Stimulated activated CD8-positive, alpha-beta memory T cell treated with anti-CD3 and anti-CD28 coated beads, Interleukin-15, amount 100 ng/mL, for 4 hours (primary cell): Measurements from ENCODE around the gene GNAL.
"Not testable (repeated sequence)": the region's sequence is repeated elsewhere in the genome, so short reads cannot be mapped to it uniquely, and the experiment has no call there.

Experiments used
- DNase-seq, 2 donors: peaks; one replicate each; pipeline ENCODE4 v3.0.0-alpha.2; 2020; ENCODE audit warnings: low read depth in 2 of 2

Gene GNAL

GRCh38 chr18:11873670-11874340 is 184.7 kb downstream of the GNAL start:
- DNase-seq = no peak

GRCh38 chr18:11874676-11875075 is 185.6 kb downstream of the GNAL start:
- no peak for DNase-seq

- no peak for DNase-seq
These were observed 188.6 kb downstream of the GNAL start for GRCh38 chr18:11877497-11878135.

DNA sequence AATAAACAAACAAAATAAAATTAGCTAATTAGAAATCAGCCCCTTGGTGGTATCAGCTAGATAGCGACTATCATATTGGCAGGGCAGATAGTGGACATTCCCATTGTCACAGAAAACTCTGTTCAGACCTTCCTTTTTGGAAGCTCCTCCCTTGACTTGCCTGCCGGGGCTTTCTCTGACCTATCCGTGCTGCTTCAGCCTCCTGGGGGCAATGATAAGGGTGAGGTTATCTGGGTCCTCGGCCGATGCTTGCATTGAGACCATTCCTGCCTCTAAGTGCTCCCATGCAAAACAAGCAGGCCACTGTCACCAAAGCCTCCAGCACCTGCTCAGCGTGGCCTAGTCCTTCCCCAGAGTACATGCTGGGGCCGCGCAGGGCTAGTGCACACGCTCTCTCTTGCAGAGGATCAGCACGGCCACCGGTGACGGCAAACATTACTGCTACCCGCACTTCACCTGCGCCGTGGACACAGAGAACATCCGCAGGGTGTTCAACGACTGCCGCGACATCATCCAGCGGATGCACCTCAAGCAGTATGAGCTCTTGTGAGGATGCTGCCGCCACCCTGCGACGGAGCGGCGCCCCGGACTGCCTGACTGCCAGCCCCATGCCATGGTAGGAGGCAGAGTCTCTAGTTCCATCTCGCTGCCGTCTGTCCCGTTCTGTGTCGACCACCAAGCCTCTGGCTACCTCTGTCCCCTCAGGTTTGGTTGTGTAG is 191.7 kb downstream of the GNAL start:
- no peak for DNase-seq

- DNase-seq = no peak
These were observed 193.6 kb downstream of the GNAL start for GRCh38 chr18:11882636-11883035.

GRCh38 chr18:11883153-11883552 is 194.1 kb downstream of the GNAL start:
- no peak for DNase-seq

DNA sequence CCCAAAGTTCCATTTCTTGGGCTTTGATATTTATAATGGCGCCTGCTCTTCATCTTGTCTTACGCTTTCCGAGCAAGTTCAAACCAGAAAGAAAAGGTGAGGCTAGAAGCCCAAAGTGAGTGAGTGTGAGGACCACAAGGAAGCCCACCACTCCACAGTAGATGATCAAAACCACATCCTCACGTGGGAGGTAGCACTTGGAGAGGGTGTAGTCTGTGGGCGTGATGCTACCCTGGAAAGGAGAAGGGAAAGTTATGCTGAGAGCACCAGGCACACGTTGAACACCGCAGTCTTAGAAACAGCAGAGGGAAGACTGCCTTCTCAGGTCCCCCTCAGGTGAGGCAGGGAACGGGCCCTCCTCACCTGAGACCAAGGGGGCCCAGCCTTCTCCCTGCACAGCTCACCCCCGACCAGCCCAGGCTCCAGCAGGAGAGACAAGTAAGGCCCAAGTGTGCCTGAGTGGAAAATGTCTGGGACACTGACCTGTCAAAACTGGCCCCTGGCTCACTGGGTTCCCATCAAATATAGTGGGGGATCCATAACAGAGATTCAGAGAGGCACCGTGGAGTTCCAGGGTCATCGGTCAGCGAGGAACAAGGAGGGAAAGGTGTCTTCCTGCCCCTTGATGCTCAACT is 195.4 kb downstream of the GNAL start:
- no peak for DNase-seq

DNA sequence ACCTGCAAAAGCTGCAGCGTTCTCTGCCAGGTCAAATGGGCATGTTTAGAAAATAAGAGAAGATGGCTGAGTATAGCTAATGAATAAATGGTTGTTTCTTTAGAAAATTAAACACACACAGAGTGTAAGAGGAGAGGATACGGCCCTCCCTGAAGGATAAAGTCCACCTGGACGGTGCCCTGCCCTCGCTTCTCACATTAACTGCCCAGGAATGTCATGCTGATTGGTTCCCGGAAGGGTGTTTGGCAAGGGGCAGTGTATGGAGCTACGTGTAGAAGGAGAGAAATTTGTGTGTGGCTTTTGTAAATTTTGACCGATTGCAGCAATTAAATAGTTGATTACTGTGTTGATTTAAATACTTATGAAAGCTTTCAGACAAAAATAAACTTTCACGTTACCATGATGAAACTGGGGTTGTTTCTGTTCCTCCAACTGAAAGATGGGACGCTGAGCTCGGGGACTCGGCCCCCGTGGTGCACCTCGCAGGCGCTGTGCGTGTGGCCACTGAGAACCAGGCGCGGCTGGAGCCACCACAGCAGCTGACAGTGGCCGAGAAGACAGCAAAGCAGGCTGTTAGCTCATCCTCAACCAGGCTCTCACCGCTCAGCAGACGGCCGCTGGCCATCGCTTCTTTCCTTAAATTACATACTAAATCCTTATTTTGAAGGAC is 196.3 kb downstream of the GNAL start:
- no peak for DNase-seq

DNA sequence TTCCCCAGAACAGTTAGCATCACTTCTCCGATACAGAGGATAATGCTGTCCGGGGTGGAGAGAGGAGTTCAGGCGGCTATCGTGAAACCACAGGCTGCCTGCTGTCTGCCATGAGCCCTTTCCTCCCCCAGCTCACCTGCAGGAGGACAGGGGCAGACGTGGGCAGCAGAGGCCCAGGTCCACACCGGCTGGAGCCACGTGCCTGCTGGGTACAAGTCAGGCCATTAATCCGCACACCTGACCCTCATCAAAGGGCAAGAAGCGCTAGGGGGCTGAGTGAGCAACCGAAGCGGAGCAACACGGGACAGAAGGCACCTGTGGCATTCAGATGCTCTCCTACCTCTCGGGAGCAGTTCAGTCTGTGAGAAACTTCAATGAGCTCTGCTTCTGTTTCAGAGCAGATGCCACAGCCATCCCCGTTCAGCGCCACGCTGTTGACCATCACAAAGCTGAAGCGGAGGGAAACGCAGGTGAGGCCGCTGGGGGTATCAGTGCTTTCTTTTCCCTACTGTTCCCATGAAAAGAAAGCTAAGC is 197.6 kb downstream of the GNAL start:
- DNase-seq = no peak

GRCh38 chr18:11887328-11888128 is 198.5 kb downstream of the GNAL start:
- no peak for DNase-seq

GRCh38 chr18:11888726-11889125 is 199.7 kb downstream of the GNAL start:
- DNase-seq = no peak

GRCh38 chr18:11889284-11889683 is 200.2 kb downstream of the GNAL start:
- DNase-seq = no peak

DNA sequence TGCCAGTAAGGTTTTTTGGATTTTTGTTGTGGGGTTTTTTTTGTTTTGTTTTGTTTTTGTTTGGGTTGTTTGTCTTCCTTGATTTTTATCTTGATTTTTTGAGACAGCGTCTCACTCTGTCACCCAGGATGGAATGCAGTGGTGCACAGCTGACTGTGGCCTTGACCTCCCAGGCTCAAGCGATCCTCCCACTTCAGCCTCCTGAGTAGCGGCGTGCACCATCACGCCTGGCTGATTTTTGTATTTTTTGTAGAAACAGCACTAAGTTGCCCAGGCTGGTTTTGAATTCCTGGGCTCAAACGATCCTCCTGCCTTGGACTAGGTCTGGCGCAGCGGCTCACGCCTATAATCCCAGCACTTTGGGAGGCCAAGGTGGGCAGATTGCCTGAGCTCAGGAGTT is 202.7 kb downstream of the GNAL start:
- DNase-seq = no peak

GRCh38 chr18:11892438-11892837 is 203.4 kb downstream of the GNAL start:
- DNase-seq = not testable (repeated sequence)

GRCh38 chr18:11897781-11898180 is 208.7 kb downstream of the GNAL start:
- no peak for DNase-seq

GRCh38 chr18:11899063-11899462 is 210.0 kb downstream of the GNAL start:
- no peak for DNase-seq

GRCh38 chr18:11901826-11902438 is 212.9 kb downstream of the GNAL start:
- no peak for DNase-seq

DNA sequence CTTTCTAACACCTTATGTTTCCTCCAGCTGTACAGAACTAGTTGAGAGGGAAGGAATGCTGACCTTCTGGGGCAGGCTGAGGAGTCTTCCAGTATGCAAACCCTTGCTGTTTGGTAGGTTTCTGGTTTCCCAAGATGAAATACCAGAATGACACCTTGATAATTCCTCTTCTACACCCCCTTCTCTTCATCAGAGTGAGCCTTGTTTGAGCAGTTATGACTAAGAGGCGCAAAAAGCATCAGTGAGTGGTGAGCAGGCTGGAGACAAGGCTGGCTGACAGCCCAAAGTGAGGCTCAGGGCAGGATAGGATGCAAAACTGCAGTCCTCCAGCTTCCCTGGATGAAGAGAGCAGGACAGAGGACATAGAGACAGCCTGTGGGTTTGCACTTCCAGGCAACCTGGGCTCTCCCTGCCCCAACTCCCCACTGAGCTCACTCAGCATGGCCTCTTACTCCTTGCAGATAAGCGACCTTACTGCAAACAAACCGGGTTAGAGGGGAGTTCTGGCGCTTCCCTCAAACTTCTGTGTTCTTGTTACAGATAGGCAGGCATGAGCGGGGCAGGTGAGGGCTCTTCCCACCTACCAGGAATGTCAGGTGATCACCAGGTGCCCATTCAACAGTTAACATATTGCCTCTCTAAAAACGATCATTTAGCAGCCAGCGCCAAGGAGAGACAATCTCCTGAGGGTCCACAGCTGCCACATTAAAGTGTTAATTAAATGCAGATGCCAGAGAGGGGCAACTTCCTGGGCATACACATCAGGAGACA is 213.6 kb downstream of the GNAL start:
- no peak for DNase-seq

- no peak for DNase-seq
These were observed 216.5 kb downstream of the GNAL start for GRCh38 chr18:11905613-11906012.

GRCh38 chr18:11906176-11906575 is 217.1 kb downstream of the GNAL start:
- no peak for DNase-seq
